AG09319 (cell line): ENCODE data around the gene UNC119.

ENCODE experiments used
- DNase-seq: peaks from one replicate; pipeline ENCODE4 v3.0.0-alpha.2; 2010; ENCODE audit warnings: low read depth; ENCODE audit errors: extremely low read depth
- TF ChIP-seq, protein P1 (sequence below): IDR thresholded peaks from 2 replicates; pipeline ENCODE4 v1.5.1; 2011; ENCODE audit warnings: low read depth, mild to moderate bottlenecking, inconsistent platforms, low read length, moderate library complexity

Gene UNC119

DNA sequence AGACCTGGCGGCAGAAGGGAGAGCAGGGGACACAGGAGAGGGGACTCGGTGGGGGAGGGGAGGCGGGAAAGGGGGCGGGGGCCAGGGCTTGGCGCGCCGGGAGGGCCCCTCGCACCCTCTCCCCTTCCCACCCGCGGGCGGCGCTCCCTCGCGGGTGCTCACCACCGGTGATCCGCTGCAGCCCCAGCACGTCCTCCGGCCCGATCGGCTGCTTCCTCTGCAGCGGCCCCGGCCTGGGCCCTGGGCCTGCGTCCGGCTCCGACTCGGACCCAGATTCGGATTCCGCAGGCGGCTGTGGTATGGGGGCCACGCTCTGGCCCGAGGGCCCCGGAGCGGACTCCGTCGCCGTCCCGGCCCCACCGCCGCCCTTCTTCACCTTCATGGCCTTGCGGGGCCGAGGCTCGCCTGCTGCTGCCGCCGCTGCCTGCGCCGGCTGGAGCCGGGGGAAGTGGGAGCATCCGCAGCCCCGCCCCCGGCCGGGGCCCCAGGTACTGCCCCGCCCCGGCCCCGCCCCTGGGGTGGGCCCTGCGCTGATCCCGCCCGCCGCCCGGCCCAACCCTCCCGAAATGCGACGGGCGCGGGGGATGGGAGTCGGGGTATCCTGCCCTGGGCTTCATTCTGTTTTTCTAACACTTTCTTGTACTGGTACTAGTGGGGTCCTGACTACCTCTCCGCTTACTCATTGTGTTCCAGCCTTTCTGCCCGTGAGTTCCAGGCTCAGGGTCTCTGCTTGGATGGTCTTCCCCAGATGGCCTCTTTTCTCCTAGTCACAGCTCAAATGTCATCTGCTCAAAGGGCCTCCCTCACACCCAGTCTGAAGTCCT is at the start of gene UNC119:
Gene UNC119 (minus strand): TSS at position 449 of the 824 bp plus-strand sequence. CDS start 67 bp downstream, at position 382.
- TF ChIP-seq, protein P1, sequence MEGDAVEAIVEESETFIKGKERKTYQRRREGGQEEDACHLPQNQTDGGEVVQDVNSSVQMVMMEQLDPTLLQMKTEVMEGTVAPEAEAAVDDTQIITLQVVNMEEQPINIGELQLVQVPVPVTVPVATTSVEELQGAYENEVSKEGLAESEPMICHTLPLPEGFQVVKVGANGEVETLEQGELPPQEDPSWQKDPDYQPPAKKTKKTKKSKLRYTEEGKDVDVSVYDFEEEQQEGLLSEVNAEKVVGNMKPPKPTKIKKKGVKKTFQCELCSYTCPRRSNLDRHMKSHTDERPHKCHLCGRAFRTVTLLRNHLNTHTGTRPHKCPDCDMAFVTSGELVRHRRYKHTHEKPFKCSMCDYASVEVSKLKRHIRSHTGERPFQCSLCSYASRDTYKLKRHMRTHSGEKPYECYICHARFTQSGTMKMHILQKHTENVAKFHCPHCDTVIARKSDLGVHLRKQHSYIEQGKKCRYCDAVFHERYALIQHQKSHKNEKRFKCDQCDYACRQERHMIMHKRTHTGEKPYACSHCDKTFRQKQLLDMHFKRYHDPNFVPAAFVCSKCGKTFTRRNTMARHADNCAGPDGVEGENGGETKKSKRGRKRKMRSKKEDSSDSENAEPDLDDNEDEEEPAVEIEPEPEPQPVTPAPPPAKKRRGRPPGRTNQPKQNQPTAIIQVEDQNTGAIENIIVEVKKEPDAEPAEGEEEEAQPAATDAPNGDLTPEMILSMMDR = no peak
- DNase-seq = peak; percentile 18

DNA sequence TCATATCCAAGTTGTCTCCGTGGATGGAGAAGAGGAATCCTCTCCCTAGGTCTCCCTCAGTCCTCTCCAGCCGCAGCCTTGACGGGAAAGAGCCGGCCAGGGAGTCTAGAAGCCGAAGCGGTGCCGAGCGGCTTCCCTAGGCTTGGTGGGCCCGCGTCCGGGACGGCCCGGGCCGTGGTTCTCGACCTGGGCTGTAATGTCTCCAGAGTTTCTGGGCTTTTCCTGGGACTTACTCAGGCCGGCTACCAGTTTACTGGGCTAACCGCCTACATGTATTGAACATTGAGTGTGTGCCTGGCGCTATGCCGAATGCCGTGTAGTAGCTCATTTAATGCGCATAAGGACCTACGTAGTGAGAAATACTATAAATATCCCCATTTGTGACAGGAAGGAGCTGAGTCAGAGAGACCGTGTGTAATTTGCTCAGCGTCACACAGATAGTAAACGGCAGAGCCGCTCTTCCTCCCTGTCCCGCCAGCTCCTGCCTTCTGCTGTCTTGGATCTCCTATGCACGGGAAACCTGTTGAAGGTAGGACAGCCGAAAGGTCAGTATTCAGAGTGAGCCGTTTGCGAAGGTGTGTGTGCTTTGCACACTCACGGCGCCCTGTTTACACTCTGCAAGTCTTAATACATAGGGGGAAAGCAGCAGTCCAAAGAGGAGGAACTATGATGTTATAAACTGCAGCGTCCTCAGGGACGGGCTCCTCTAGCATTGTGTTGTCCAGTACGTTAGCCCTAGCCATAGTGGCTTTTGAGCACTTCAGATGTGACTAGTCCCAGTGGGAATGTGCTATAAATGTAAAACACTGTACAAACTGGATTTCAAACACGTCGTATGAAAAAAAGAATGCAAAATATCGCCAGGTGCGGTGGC is 47.1 kb upstream of the UNC119 start:
- TF ChIP-seq, protein P1 = no peak
- peak; percentile 14 for DNase-seq

DNA sequence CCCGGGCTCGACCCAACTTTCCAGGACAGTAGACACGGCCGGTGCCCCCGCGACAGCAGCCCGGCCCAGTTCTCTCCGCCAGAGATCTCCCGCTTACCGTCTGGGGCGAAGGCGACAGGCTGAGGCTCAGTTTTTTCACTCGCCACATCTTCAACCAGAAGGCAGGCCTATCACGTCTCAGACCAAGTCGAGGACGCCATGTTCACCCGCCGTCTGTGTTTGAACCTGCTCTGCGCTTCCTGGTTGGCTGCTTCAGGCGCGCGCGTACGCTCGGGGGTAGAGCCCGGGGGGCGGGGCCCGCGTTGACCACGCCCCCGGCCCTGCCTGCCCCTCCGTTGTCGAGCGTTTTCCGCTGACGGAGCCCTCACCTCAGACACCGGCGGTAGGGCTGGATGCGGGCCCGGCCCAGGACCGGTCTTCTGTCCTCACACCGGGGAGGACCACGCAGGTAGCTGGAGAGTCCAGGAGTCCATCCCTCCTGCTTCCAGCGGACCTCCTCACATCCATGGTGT is 46.4 kb upstream of the UNC119 start, which contains the start of gene SPAG5:
Gene SPAG5 (minus strand): TSS at position 227 of the 512 bp plus-strand sequence. CDS start 79 bp downstream, at position 148.
- TF ChIP-seq, protein P1 = no peak
- DNase-seq = peak; percentile 55

DNA sequence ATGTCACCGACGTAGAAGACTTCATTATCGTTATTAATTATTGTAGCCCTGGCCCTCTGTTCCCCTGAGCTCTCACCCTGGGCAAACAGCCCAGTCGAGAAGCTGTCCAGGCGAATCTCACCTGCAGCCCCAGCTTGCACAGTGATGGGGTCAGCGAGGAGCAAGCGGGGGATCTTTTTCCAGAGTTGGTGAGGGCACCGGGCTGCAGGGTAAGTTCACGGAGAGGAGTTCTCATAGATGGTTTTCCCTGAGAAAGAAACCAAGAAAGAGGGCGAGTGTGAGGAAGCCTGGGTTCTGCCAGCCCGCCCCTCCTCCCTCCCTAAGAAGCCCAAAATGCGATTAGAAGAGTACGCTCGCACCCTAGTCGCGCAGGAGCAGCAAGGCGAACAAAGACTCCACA is 46.0 kb upstream of the UNC119 start:
- no peak for DNase-seq
- TF ChIP-seq, protein P1 = no peak

- TF ChIP-seq, protein P1 = no peak
- no peak for DNase-seq
Observed at GRCh38 chr17:28597606-28598383, 45.4 kb upstream of the UNC119 start.

GRCh38 chr17:28592260-28592659 is 39.8 kb upstream of the UNC119 start:
- no peak for DNase-seq
- TF ChIP-seq, protein P1 = no peak
